Measurements from ENCODE around the gene PIGM. TPM values are rescaled to one million over a fixed set of nuclear protein-coding genes. Genes with fewer than 3 reads are reported as not detected.

The PIGM gene
- total and polyA plus RNA-seq, 2 of the 13 experiments (the other 11 are each of a cell fraction or from before 2014, with no cell fraction given) = 3.4 to 4.6 TPM

GRCh38 chr1:160004425-160004824 is 27.4 kb downstream of the PIGM start:
- ChIA-PET CTCF (ENCODE audit: low intra/inter-chr PET ratio, low total read pairs) (no interaction called here), POLR2A (no interaction called here)
- no peak overlapping the region for H3K4me2 ChIP-seq (ENCODE audit: low read depth, low read length)
- no peak overlapping the region for H3K27ac ChIP-seq (ENCODE audit: extremely low read length, insufficient read depth, low read length)
- 4% methylated on average over 2 of the region's 2 CpGs for whole genome bisulfite sequencing (ENCODE audit: low lambda C conversion rate)
- peaks cover 0 to 3% of the 10 kb centered on the region in 2 experiments; a peak in 1 of 5 replicates for H3K27me3 ChIP-seq (ENCODE audit: control insufficient read depth in 1 of 2, insufficient read depth in 2 of 2, low read length in 2 of 2)
- no peaks in the 10 kb centered on the region for H3K79me2 ChIP-seq (ENCODE audit: insufficient read depth, low read length)
- H3K9me3 ChIP-seq (ENCODE audit: low read length) = no peaks in the 10 kb centered on the region
- H3K4me3 ChIP-seq (replicated peaks in 1 of 3; ENCODE audit: insufficient read depth in 1 of 3, low read depth in 2 of 3, low read length in 3 of 3) = no peak overlapping the region
- no peaks in the 10 kb centered on the region for H3K36me3 ChIP-seq (replicated peaks in 1 of 2; ENCODE audit: control insufficient read depth in 1 of 2, insufficient read depth in 2 of 2, low read length in 2 of 2)
- no peak for FAIRE-seq
- BruUV-seq (replicated peaks) = no TSS peak
- no peak overlapping the region for H3K9ac ChIP-seq (ENCODE audit: insufficient read depth, low read depth, low read length)
- H2AFZ ChIP-seq (ENCODE audit: low read length) = no peak overlapping the region
- no peaks in the 10 kb centered on the region for H3K4me1 ChIP-seq (ENCODE audit: insufficient read depth, low read length)
- H4K20me1 ChIP-seq (ENCODE audit: insufficient read depth, low read length) = no peaks in the 10 kb centered on the region
- TF ChIP-seq MXI1 (IDR thresholded peaks at IDR 0.05; ENCODE audit: borderline replicate concordance, low read depth, low read length) = no peak
- TF ChIP-seq ZBTB44 (CRISPR knock-in tag; IDR thresholded peaks at IDR 0.05) = no peak
- no peak for TF ChIP-seq NCOA2 (CRISPR knock-in tag; IDR thresholded peaks at IDR 0.05)
- no peak for TF ChIP-seq TCF7 (IDR thresholded peaks at IDR 0.05; ENCODE audit: low read depth)
- intact Hi-C loops (cut with micrococcal nuclease; ENCODE audit: unreplicated experiment) = no loop called here
- DNase-seq (ENCODE audit: low spot score) = no peak
- no peak for ATAC-seq
- in situ Hi-C loops (cut with HindIII; ENCODE audit: extremely low pct_ligation_motif_present, low pct_unique_long_range_greater_than_20kb) = no loop called here

- no TSS peak for BruUV-seq (replicated peaks)
- intact Hi-C loops (cut with micrococcal nuclease; ENCODE audit: unreplicated experiment) (no loop called here), in situ Hi-C loops (cut with HindIII; ENCODE audit: extremely low pct_ligation_motif_present, low pct_unique_long_range_greater_than_20kb) (no loop called here)
- Histone ChIP-seq H3K79me2 (ENCODE audit: insufficient read depth, low read length) (no peaks in the 10 kb centered on the region), H3K4me1 (ENCODE audit: insufficient read depth, low read length) (no peaks in the 10 kb centered on the region), H3K27me3 (ENCODE audit: control insufficient read depth in 1 of 2, insufficient read depth in 2 of 2, low read length in 2 of 2) (peaks cover 0 to 3% of the 10 kb centered on the region in 2 experiments; a peak in 1 of 5 replicates), H2AFZ (ENCODE audit: low read length) (no peak overlapping the region), H3K4me2 (ENCODE audit: low read depth, low read length) (no peak overlapping the region), H4K20me1 (ENCODE audit: insufficient read depth, low read length) (no peaks in the 10 kb centered on the region), H3K9me3 (ENCODE audit: low read length) (no peaks in the 10 kb centered on the region), H3K9ac (ENCODE audit: insufficient read depth, low read depth, low read length) (no peak overlapping the region), H3K36me3 (replicated peaks in 1 of 2; ENCODE audit: control insufficient read depth in 1 of 2, insufficient read depth in 2 of 2, low read length in 2 of 2) (no peaks in the 10 kb centered on the region), H3K4me3 (replicated peaks in 1 of 3; ENCODE audit: insufficient read depth in 1 of 3, low read depth in 2 of 3, low read length in 3 of 3) (no peak overlapping the region), H3K27ac (ENCODE audit: extremely low read length, insufficient read depth, low read length) (no peak overlapping the region)
- WGBS (ENCODE audit: low lambda C conversion rate) = 46% methylated on average over 1 of the region's 1 CpG
- CTCF ChIA-PET (ENCODE audit: low intra/inter-chr PET ratio, low total read pairs) = no interaction called here
- TF ChIP-seq HNF4A (CRISPR knock-in tag; IDR thresholded peaks at IDR 0.05) = no peak
- TF ChIP-seq ZMAT3 (CRISPR knock-in tag; conservative IDR thresholded peaks at IDR 0.05) = no peak
- TF ChIP-seq ZBTB8A (CRISPR knock-in tag; IDR thresholded peaks at IDR 0.05; ENCODE audit: borderline replicate concordance, low read depth) = no peak
- no peak for TF ChIP-seq ZFX (CRISPR knock-in tag; IDR thresholded peaks at IDR 0.05; ENCODE audit: low read depth)
- TF ChIP-seq U2AF2 (IDR thresholded peaks at IDR 0.05; ENCODE audit: low read depth, low read length) = no peak
- no peak for TF ChIP-seq TBX3 (IDR thresholded peaks at IDR 0.05; ENCODE audit: borderline replicate concordance)
- TF ChIP-seq HIC2 (CRISPR knock-in tag; IDR thresholded peaks at IDR 0.05; ENCODE audit: low read depth) = no peak
- no peak for TF ChIP-seq ZNF383 (CRISPR knock-in tag; IDR thresholded peaks at IDR 0.05; ENCODE audit: borderline replicate concordance)
- no peak for TF ChIP-seq ZNF18 (CRISPR knock-in tag; IDR thresholded peaks at IDR 0.05; ENCODE audit: insufficient replicate concordance)
- POLR2A ChIA-PET = no interaction called here
- ATAC-seq (no peak), DNase-seq (ENCODE audit: low spot score) (no peak), FAIRE-seq (no peak)
Observed at GRCh38 chr1:160004001-160004400, 27.8 kb downstream of the PIGM start.
